ENCODE measurements around the gene GOSR2. TPM values are rescaled to one million over a fixed set of nuclear protein-coding genes. Genes with fewer than 3 reads are reported as not detected.

GOSR2 gene
- total RNA-seq, 1 experiment from 2014 or later: 34.5 TPM

- Histone ChIP-seq H3K4me2 (no peak overlapping the region), H3K9me2 (ENCODE audit: insufficient read depth) (no peaks in the 10 kb centered on the region), H4K20me1 (ENCODE audit: insufficient read depth) (0 out of 2 replicates have a peak, but pooled peaks cover 3% of the 10 kb centered on the region), H2AFZ (no peak overlapping the region), H3K27me3 (ENCODE audit: insufficient read depth, low read depth) (no peaks in the 10 kb centered on the region), H3K27ac (no peak overlapping the region), H3K79me2 (ENCODE audit: low read depth) (no peaks in the 10 kb centered on the region), H3F3A (ENCODE audit: insufficient read depth, low read depth) (no peaks in the 10 kb centered on the region), H3K9me3 (ENCODE audit: insufficient read depth, low read depth) (no peaks in the 10 kb centered on the region), H3K4me3 (no peak overlapping the region), H3K4me1 (replicated peaks; ENCODE audit: insufficient read depth) (no peaks in the 10 kb centered on the region), H3K36me3 (ENCODE audit: low read depth) (no peaks in the 10 kb centered on the region)
- CTCF ChIA-PET: no interaction called here
- DNase-seq: no peak
- intact Hi-C loops (cut with micrococcal nuclease; ENCODE audit: unreplicated experiment): no loop called here
- POLR2A ChIA-PET (ENCODE audit: unreplicated experiment): no interaction called here
- BruUV-seq (replicated peaks): no TSS peak
- no peak for TF ChIP-seq CTCF (conservative IDR thresholded peaks at IDR 0.05)
- no peak for TF ChIP-seq EZH2 (IDR thresholded peaks at IDR 0.05; ENCODE audit: low read depth)
These were observed 66.9 kb downstream of the GOSR2 start for GRCh38 chr17:46989637-46990431.

GRCh38 chr17:46991617-46992016 lies 68.7 kb downstream of the GOSR2 start:
- Histone ChIP-seq H4K20me1 (ENCODE audit: insufficient read depth) (no peaks in the 10 kb centered on the region), H3K79me2 (ENCODE audit: low read depth) (no peaks in the 10 kb centered on the region), H3K36me3 (ENCODE audit: low read depth) (no peaks in the 10 kb centered on the region), H3K4me3 (no peak overlapping the region), H2AFZ (no peak overlapping the region), H3K4me2 (no peak overlapping the region), H3F3A (ENCODE audit: insufficient read depth, low read depth) (no peaks in the 10 kb centered on the region), H3K9me3 (ENCODE audit: insufficient read depth, low read depth) (no peaks in the 10 kb centered on the region), H3K27ac (no peak overlapping the region), H3K4me1 (replicated peaks; ENCODE audit: insufficient read depth) (no peaks in the 10 kb centered on the region), H3K27me3 (ENCODE audit: insufficient read depth, low read depth) (no peaks in the 10 kb centered on the region), H3K9me2 (ENCODE audit: insufficient read depth) (no peaks in the 10 kb centered on the region)
- no peak for TF ChIP-seq CTCF (conservative IDR thresholded peaks at IDR 0.05)
- TF ChIP-seq EZH2 (IDR thresholded peaks at IDR 0.05; ENCODE audit: low read depth): no peak
- no TSS peak for BruUV-seq (replicated peaks)
- CTCF ChIA-PET: no interaction called here
- DNase-seq: no peak
- POLR2A ChIA-PET (ENCODE audit: unreplicated experiment): interaction anchor here (0.6 kb wide), 1 partner anchor 47 kb away, joined by 4 read pairs; no protein-coding TSS in a partner anchor
- intact Hi-C loops (cut with micrococcal nuclease; ENCODE audit: unreplicated experiment): no loop called here

Small RNA genes lying within 50 kb of the gene (microRNA-seq; reads per million reads assigned to microRNA genes)
- not detected for gene MIR5089 (ENCODE audit: borderline number of aligned reads, borderline replicate concordance)

Other genes starting within 250 kb of the GOSR2 start
- 11.5 and 14.0 TPM in 2 replicates for gene WNT3, start 104.5 kb upstream of the GOSR2 start, total RNA-seq (2021)
- gene WNT9B, start 71.6 kb upstream of the GOSR2 start, total RNA-seq (2021): not detected in 2 replicates
- not detected in 2 replicates for gene RPRML, start 56.1 kb downstream of the GOSR2 start, total RNA-seq (2021)